Neutrophil (primary cell): ENCODE measurements around the gene RCC1.
A peak's percentile ranks its signal among the peaks of the same experiment; 100 is the strongest.

Source experiments
- H3K27ac ChIP-seq: fragments of 200-600 bp; sonication (generic); 2 replicates; pipeline ENCODE4 v1.5.1; 2016; ENCODE audit warnings: mild to moderate bottlenecking, moderate library complexity
- H3K27me3 ChIP-seq: fragments of 200-600 bp; sonication (generic); 2 replicates; pipeline ENCODE4 v1.6.0; 2016; ENCODE audit warnings: mild to moderate bottlenecking
- H3K36me3 ChIP-seq: fragments of 200-600 bp; sonication (generic); 2 replicates; pipeline ENCODE4 v1.5.1; 2017
- H3K4me1 ChIP-seq, 2 experiments: fragments of 200-600 bp in 1 of 2; sonication (generic) in 1 of 2; 1 replicate in 1 of 2; 2 replicates in 1 of 2; pipeline versions ENCODE4 v1.5.1 to v1.6.1; 2013 to 2016; ENCODE audit warnings: low read depth in 1 of 2, low read length in 1 of 2, mild to moderate bottlenecking in 1 of 2, moderate library complexity in 1 of 2; ENCODE audit not compliant: control insufficient read depth in 1 of 2, insufficient read depth in 1 of 2
- H3K4me3 ChIP-seq, 2 experiments: fragments of 200-600 bp in 1 of 2; sonication (generic) in 1 of 2; 1 replicate in 1 of 2; 2 replicates in 1 of 2; pipeline ENCODE4 v1.5.1; 2013 to 2016; ENCODE audit warnings: low read depth in 1 of 2, low read length in 1 of 2, mild to moderate bottlenecking in 1 of 2, moderate library complexity in 1 of 2
- H3K9me3 ChIP-seq: fragments of 200-600 bp; sonication (generic); 2 replicates; pipeline ENCODE4 v1.5.1; 2016
- TF ChIP-seq, protein P1 (sequence below): fragments of 200-600 bp; sonication (generic); IDR thresholded peaks from 2 replicates; pipeline ENCODE4 v1.5.1; 2016; ENCODE audit warnings: antibody characterized with exemption

Gene RCC1

GRCh38 chr1:28573564-28573963 lies 67.7 kb downstream of the RCC1 start:
- TF ChIP-seq, protein P1, sequence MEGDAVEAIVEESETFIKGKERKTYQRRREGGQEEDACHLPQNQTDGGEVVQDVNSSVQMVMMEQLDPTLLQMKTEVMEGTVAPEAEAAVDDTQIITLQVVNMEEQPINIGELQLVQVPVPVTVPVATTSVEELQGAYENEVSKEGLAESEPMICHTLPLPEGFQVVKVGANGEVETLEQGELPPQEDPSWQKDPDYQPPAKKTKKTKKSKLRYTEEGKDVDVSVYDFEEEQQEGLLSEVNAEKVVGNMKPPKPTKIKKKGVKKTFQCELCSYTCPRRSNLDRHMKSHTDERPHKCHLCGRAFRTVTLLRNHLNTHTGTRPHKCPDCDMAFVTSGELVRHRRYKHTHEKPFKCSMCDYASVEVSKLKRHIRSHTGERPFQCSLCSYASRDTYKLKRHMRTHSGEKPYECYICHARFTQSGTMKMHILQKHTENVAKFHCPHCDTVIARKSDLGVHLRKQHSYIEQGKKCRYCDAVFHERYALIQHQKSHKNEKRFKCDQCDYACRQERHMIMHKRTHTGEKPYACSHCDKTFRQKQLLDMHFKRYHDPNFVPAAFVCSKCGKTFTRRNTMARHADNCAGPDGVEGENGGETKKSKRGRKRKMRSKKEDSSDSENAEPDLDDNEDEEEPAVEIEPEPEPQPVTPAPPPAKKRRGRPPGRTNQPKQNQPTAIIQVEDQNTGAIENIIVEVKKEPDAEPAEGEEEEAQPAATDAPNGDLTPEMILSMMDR = no peak

DNA sequence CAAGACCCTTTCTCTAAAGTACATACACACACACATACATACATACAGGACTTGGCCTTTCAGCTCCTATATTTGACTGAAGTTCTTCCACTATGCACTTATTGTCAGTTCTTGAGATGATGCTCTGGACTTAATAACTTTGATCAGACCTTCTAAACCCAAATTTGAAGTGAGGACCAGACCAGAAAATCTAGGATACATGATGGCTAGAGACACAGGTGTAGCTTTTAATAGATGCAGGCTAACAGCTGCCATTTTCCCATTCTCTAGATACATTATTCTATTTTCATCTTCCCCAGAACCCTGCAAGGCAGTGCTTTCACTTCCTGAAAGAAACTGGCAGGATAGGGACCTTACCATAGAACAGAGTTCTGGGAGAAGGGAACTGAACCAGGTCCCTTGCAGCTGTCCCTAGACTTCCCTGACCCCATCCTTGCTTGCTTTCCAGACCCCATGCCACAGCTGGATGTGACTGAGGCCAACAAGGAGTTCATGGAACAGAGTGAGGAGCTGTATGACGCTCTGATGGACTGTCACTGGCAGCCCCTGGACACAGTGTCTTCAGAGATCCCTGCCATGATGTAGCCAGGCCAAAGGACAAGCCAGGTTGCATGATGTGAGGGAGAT lies 71.3 kb downstream of the RCC1 start:
- no peaks in the 10 kb centered on the region for H3K9me3 ChIP-seq
- H3K27me3 ChIP-seq = no peaks in the 10 kb centered on the region
- no peak overlapping the region for H3K4me3 ChIP-seq
- peak overlapping the region; percentile 6 for H3K27ac ChIP-seq
- H3K4me1 ChIP-seq = peaks cover 17 to 22% of the 10 kb centered on the region in 2 experiments
- peaks cover 64% of the 10 kb centered on the region for H3K36me3 ChIP-seq
- TF ChIP-seq, protein P1 = no peak

More at GRCh38 chr1:28573564-28573963, 67.7 kb downstream of the RCC1 start:
- no peaks in the 10 kb centered on the region for H3K27me3 ChIP-seq
- H3K27ac ChIP-seq = no peak overlapping the region
- H3K36me3 ChIP-seq = peaks cover 87% of the 10 kb centered on the region
- no peaks in the 10 kb centered on the region for H3K9me3 ChIP-seq
- H3K4me1 ChIP-seq = no peaks in the 10 kb centered on the region
- H3K4me3 ChIP-seq = no peak overlapping the region

GRCh38 chr1:28577738-28578536 lies 72.1 kb downstream of the RCC1 start:
- H3K27ac ChIP-seq = peak overlapping the region; percentile 6
- no peak overlapping the region for H3K4me3 ChIP-seq
- peaks cover 56% of the 10 kb centered on the region for H3K36me3 ChIP-seq
- H3K27me3 ChIP-seq = no peaks in the 10 kb centered on the region
- H3K4me1 ChIP-seq = peaks cover 25 to 30% of the 10 kb centered on the region in 2 experiments
- no peaks in the 10 kb centered on the region for H3K9me3 ChIP-seq
- TF ChIP-seq, protein P1 = no peak

- Histone ChIP-seq H3K36me3 (peaks cover 49% of the 10 kb centered on the region), H3K27me3 (no peaks in the 10 kb centered on the region), H3K9me3 (no peaks in the 10 kb centered on the region), H3K4me3 (no peak overlapping the region), H3K27ac (no peak overlapping the region), H3K4me1 (peaks cover 27 to 32% of the 10 kb centered on the region in 2 experiments)
- TF ChIP-seq, protein P1 = no peak
Observed at GRCh38 chr1:28578696-28579218, 72.9 kb downstream of the RCC1 start.

DNA sequence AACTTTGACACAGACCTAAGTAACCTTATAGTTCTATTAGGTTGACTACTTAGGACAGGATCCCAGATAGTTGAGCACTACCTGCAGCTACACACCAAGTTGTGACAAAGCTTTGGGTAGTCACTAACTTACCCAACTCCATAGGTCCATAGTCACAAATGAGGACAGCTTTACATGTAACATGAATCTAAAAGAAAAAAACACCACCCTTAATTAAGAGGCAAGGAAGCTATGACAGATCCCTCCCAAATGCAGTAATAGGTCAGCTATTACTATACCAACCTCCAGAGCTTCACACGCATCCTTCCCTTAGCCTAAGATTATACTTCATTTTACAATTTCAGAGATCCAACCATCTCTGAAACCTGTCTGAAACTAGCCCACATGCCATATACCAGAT lies 73.6 kb downstream of the RCC1 start:
- TF ChIP-seq, protein P1 = no peak
- H3K27ac ChIP-seq = no peak overlapping the region
- H3K4me3 ChIP-seq = no peak overlapping the region
- no peaks in the 10 kb centered on the region for H3K27me3 ChIP-seq
- peaks cover 44% of the 10 kb centered on the region for H3K36me3 ChIP-seq
- H3K4me1 ChIP-seq = peaks cover 27 to 32% of the 10 kb centered on the region in 2 experiments
- no peaks in the 10 kb centered on the region for H3K9me3 ChIP-seq
